Activated naive CD8-positive, alpha-beta T cell treated with anti-CD3 and anti-CD28 coated beads for 36 hours (primary cell): ENCODE data around the gene TSPAN3. TPM values are rescaled to one million over a fixed set of nuclear protein-coding genes. Genes with fewer than 3 reads are reported as not detected.

Source experiments
- DNase-seq: peaks from one replicate; pipeline ENCODE4 v3.0.0; 2021
- H3K27ac Mint-ChIP-seq: one replicate; pipeline ENCODE4 v1.8.0; 2022; ENCODE audit warnings: mild to moderate bottlenecking, moderate library complexity, mixed read lengths
- H3K27me3 Mint-ChIP-seq: one replicate; pipeline ENCODE4 v1.8.0; 2022; ENCODE audit warnings: mild to moderate bottlenecking, mixed read lengths
- H3K36me3 Mint-ChIP-seq: one replicate; pipeline ENCODE4 v1.8.0; 2021; ENCODE audit warnings: mild to moderate bottlenecking, mixed read lengths
- H3K4me1 Mint-ChIP-seq: one replicate; pipeline ENCODE4 v1.8.0; 2021; ENCODE audit warnings: mixed read lengths
- H3K4me3 Mint-ChIP-seq: one replicate; pipeline ENCODE4 v1.8.0; 2022; ENCODE audit warnings: mild to moderate bottlenecking, moderate library complexity, mixed read lengths
- H3K9me3 Mint-ChIP-seq: one replicate; pipeline ENCODE4 v1.8.0; 2022; ENCODE audit warnings: mixed read lengths
- total RNA-seq, 2 experiments: library from RNA; stranded (reverse); gene quantifications; one replicate each; pipeline ENCODE4 v1.2.3, GENCODE V29; 2021

Gene TSPAN3
- total RNA-seq, 2 experiments from 2014 or later, result 40.6 to 43.1 TPM

DNA sequence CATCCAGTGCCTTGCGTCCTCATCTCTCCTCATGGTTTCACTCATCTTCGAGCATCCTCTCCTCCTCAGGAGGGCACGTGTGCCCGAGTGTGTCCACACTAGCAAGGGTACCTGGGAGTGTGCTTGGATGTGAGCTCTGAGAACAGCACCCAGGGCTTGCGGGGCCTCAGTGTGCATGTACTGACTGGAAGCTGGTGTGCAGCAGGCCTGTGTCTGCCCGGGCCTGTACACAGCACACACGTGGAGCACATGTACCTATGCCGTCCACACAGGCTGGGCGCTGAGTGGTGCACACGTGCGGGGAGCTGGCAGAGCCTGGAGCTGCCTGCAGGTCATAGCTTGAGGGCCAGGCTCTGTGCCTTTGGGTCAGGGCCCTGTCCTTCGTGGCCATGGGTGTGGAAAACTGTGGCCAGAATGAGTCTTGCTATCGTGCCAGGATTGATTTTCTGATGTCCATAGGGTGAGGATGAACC lies 34.9 kb downstream of the TSPAN3 start:
- H3K27ac Mint-ChIP-seq, result peak overlapping the region; percentile 25
- H3K4me1 Mint-ChIP-seq, result peaks cover 8% of the 10 kb centered on the region
- no peaks in the 10 kb centered on the region for H3K27me3 Mint-ChIP-seq
- no peak for DNase-seq
- peaks cover 6% of the 10 kb centered on the region for H3K9me3 Mint-ChIP-seq
- no peak overlapping the region for H3K4me3 Mint-ChIP-seq
- H3K36me3 Mint-ChIP-seq, result peaks cover 37% of the 10 kb centered on the region

DNA sequence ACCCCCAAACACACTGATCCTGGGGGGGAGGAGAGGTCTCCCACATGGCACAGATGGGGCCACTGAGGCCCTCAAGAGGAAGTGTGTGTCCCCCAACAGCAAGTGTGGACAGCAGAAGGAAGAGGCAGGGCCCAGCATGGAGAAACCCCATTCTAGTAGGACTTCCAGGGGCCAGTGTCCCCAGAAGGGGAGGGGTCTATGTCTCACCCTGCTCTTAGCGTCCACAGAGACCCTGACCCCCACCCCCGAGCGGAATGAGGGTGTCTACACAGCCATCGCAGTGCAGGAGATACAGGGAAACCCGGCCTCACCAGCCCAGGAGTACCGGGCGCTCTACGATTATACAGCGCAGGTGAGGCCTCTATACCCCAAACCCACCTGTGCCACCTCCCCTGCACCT lies 35.3 kb downstream of the TSPAN3 start:
- no peaks in the 10 kb centered on the region for H3K27me3 Mint-ChIP-seq
- no peak for DNase-seq
- H3K27ac Mint-ChIP-seq, result no peak overlapping the region
- H3K4me1 Mint-ChIP-seq, result peaks cover 4% of the 10 kb centered on the region
- H3K9me3 Mint-ChIP-seq, result peaks cover 5% of the 10 kb centered on the region
- no peak overlapping the region for H3K4me3 Mint-ChIP-seq
- peaks cover 33% of the 10 kb centered on the region for H3K36me3 Mint-ChIP-seq

DNA sequence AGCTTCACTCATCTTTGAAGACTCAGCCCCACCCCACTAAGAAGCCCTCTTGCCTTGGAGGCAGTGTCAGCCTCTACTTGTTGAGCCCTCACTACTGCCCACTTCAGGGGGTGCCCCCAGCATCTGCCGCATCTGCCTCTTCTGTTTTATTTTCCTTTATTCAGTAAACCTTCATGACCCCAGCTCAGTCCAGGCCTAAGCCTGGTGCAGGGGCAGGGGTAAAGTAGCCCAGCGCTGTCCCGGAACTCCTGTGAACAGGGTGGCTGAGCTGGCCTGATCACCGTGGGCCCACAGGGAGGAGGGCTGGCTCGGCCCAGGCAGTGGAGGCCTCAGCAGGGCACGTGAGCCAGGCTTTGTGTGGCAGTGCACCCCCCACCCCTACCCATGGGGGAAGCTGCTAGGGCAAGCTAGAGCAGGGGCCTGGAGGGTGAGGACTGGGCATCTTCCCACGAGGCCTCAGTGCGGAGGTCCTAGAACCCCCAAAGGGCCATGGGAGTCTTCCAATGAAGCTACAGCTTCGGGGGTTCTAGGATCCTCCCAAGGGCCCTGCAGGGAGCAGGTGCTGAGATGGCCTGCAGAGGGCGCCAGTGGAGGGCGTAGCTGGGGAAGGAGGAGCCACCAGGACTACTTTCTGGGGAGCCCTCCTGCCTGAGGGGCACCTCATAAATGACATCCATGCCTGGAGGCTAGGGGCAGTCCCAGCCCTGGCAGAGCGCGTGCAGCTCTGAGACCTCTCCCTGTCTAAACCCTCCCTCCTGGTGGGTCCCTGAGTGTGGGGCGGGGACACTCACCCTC lies 36.0 kb downstream of the TSPAN3 start:
- H3K9me3 Mint-ChIP-seq, result peaks cover 4% of the 10 kb centered on the region

DNA sequence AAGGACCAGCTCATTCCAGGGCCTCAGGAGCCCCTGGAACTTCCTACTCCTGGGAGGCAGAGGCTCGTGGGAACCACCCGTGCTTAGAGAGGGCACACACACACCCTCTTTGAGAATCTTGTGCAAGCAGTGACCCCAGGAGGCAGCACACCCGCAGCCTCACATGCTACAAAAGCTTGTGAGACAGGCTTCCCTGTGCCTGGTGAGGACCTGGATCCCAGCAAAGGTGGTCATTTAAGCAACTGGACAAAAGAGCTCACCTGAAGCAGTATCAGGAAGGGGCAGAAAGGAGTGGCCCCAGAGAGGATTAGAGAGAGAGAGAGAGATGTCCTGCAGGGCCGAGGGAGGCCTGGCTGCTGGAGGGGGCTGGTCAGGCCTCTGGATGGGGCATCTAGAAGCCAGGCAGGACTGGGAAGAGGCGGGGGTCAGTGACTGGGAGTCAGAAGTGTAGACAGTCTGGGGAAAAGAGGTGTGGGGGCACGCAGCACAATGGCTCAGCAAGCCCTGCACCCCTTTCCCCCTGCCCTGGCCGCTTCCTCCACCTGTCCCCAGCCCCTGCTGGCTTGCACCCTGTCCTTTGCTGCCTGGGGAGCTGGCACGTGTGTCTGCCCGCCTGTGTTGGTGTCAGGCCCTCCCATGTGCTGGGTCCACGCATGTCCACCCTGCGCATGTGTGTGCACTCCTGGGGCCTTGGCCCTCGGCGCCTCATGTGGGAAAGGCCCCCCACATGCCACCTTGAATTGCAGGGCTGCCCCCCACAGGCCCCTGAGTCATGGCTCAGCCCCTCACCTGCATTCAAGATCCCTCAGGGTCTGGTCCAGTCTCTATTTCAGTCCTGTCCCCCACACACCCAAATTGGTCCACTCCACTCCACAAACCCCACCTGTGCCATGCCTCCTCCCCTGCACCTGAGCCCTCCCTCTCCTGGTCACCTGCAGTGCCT lies 36.9 kb downstream of the TSPAN3 start:
- peaks cover 33% of the 10 kb centered on the region for H3K36me3 Mint-ChIP-seq

More for the DNA sequence above, 36.0 kb downstream of the TSPAN3 start:
- H3K36me3 Mint-ChIP-seq, result peaks cover 31% of the 10 kb centered on the region
- no peak overlapping the region for H3K4me3 Mint-ChIP-seq
- H3K27me3 Mint-ChIP-seq, result no peaks in the 10 kb centered on the region
- DNase-seq, result peak; percentile 54
- peaks cover 6% of the 10 kb centered on the region for H3K4me1 Mint-ChIP-seq
- H3K27ac Mint-ChIP-seq, result peak overlapping the region; percentile 79

DNA sequence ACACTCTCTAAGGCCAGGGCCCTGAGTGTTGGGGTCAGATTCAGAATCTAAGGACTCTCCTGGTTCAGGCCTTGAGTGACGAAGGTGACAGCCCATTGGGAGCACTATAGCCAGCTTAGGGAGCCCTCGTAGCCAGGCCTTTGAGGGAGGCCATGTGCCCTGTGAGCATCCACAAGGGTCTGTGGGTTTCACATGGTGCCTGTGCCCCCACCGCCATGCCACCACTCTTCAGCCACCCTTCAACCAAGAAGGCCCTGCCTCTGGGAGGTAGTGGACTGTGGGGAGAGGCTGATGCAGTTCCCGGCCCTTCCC lies 37.5 kb downstream of the TSPAN3 start:
- Mint-ChIP-seq H3K4me3 (no peak overlapping the region), H3K27ac (no peak overlapping the region), H3K4me1 (peaks cover 8% of the 10 kb centered on the region), H3K27me3 (no peaks in the 10 kb centered on the region), H3K36me3 (peaks cover 33% of the 10 kb centered on the region), H3K9me3 (peaks cover 4% of the 10 kb centered on the region)
- no peak for DNase-seq

More for the DNA sequence above, 36.9 kb downstream of the TSPAN3 start:
- Mint-ChIP-seq H3K4me3 (no peak overlapping the region), H3K9me3 (peaks cover 4% of the 10 kb centered on the region), H3K27me3 (no peaks in the 10 kb centered on the region), H3K27ac (peak overlapping the region; percentile 79), H3K4me1 (peaks cover 6% of the 10 kb centered on the region)
- no peak for DNase-seq

DNA sequence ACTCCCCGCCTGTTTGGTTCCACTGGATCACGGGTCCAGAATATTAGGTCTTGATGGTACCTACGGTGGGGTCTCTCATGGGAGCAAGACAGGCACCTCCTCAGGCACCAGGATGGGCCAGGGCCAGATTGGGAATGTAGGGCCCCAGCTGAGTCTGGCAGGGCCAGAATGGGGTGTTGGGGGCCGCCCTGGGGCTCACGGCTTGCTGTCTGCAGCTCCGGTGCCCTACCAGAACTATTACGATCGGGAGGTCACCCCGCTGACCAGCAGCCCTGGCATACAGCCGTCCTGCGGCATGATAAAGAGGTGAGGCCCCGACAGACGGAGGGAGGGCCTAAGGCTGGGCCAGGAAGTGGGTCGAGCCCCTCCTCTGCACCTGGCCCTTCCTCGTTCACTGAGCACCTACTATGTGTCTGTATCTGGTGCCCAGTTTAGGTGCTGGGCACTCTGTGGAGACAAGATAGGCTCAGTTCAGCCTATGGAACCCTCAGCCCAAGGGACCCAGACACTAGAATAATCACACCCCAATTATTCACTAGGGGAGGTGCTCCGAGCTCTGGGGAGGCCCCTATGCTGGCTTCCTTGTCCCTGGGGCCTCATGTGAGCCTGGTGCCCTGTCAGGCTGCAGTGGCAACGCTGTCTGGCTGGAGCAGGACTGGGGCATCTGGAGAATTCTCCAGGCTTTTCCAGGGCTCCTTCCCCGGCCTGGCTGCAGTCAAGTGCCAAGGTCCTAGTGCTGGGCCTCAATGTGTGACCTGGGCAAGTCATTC lies 38.1 kb downstream of the TSPAN3 start:
- Mint-ChIP-seq H3K9me3 (peaks cover 4% of the 10 kb centered on the region), H3K36me3 (peaks cover 30% of the 10 kb centered on the region), H3K4me3 (no peak overlapping the region), H3K27ac (no peak overlapping the region), H3K4me1 (peaks cover 8% of the 10 kb centered on the region), H3K27me3 (no peaks in the 10 kb centered on the region)
- DNase-seq, result no peak

DNA sequence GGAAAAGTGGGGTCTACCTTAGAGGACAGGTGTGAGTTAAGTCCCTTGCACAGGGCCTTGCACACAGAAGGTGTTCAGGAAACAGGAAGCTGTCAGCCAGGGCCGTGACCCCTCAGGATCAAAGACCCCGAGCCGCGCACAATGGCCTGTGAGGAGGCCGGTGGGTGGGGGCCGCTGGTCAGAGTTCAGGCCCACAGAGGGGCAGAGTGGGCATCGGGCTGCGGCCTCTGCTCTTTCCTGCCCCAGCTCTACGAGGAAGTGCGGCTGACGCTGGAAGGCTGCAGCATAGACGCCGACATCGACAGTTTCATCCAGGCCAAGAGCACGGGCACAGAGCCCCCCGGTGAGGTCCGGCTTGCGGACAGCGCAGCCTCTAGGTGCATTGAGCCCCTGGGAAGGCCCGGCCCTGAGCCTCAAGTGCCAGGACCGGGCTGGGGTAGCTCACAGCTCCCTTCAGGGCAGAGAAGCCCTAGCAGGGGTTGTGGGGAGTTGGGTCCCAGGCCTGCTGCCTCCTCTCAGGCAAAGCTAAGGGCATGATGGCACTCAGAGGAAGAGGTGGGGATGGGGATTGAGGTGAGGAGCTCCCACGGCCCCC lies 38.8 kb downstream of the TSPAN3 start:
- Mint-ChIP-seq H3K36me3 (peaks cover 24% of the 10 kb centered on the region), H3K4me3 (no peak overlapping the region), H3K9me3 (peaks cover under 1% of the 10 kb centered on the region), H3K27me3 (no peaks in the 10 kb centered on the region), H3K4me1 (peaks cover 9% of the 10 kb centered on the region), H3K27ac (no peak overlapping the region)
- DNase-seq, result no peak

DNA sequence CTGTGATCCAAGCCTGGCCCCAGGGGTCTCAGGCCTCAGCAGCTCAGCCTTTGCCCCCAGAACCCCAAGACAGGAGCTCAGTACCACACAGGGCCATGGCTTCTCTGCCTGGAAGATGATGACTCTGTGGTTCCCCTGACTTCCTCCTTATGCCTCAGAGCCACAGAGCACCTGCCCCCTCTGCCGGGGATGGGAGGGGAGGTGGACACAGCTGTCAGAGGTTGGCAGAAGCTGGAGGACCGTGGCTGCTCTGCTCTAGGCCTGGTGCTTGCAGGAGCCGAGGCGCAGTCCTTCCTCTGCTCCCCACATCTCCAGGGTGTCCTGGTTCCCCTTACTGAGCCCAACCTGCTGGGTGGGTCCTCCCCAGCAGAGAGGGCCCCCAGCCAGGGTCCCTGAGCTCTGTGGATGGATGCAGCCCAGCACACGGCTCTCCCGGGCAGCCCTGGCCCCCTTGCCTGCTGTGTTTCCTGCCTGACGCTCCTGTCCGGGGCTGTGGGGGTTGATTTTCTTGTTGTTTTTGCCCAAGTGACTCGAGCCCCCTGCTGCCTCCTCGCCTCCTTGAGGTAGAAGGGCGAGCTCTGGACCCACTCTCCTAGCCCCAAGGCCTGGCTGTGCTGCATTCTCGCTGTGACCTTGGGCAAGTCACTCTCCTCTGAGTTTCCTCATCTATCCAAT lies 39.4 kb downstream of the TSPAN3 start:
- peaks cover 12% of the 10 kb centered on the region for H3K4me1 Mint-ChIP-seq
- no peak for DNase-seq
- peaks cover 17% of the 10 kb centered on the region for H3K36me3 Mint-ChIP-seq
- peak overlapping the region; percentile 75 for H3K27ac Mint-ChIP-seq
- H3K27me3 Mint-ChIP-seq, result no peaks in the 10 kb centered on the region
- H3K4me3 Mint-ChIP-seq, result no peak overlapping the region
- no peaks in the 10 kb centered on the region for H3K9me3 Mint-ChIP-seq

DNA sequence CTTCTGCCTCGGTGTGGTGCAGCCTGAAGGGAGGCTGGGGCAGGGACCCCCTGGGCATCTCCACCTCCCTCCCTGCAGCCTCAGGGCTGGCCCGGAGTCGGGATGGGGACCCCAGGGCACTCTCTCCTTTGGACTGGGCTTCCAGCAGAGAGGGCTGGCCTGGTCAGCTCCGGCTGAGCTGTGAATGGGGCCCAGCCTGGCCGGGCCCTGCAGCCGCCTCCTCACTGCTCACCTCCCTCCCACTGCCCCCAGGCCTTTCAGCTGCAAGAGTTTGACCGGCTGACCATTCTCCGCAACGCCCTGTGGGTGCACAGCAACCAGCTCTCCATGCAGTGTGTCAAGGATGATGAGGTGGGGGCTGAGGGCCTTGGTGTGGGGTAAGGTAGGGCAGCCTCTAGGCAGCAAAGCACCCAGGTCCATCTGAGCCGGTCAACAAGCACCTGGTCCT lies 40.0 kb downstream of the TSPAN3 start:
- H3K4me1 Mint-ChIP-seq, result peaks cover 14% of the 10 kb centered on the region
- no peak for DNase-seq
- H3K27ac Mint-ChIP-seq, result peak overlapping the region; percentile 20
- peaks cover 12% of the 10 kb centered on the region for H3K36me3 Mint-ChIP-seq
- no peaks in the 10 kb centered on the region for H3K9me3 Mint-ChIP-seq
- H3K4me3 Mint-ChIP-seq, result no peak overlapping the region
- no peaks in the 10 kb centered on the region for H3K27me3 Mint-ChIP-seq

DNA sequence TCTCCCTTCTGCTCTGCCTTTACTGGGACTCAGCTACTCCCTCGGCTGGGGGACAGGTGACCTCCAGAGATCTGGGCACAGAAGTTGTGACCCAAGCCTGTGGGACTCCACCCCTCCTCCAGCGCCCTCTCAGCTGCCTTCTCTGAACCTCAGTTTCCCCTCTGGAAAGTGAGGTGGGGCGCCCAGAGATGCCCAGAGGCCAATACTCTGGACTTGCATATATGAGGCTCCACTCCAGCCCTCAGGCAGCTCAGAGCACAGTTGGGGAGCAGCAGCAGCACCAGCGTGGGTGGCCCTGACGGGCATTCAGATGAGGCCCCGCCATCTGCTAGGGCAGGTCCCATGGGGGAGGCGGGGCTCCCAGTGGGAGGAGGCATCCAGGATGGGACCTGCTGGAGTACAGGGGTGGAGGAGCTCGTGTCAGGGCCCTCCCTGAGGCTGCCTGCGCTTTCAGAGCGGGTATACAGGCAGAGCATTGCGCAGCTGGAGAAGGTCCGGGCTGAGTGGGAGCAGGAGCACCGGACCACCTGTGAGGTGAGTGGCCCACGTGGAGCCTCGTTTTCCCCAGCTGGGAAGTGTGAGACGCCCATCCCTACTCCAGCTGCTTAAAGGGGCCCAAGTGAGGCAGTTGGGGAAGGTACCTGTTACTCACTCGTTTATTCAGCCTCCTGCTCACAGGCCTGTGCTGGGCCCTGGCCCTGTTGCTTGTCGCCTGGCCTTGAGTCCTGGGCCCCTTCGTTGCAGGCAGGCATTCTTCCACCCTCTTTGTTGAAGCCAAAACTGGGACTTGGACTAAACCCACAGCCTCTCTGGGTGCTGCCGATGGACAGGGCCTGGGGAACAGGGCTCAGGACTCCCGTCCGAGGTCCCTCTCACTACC lies 40.6 kb downstream of the TSPAN3 start:
- no peak for DNase-seq
- H3K36me3 Mint-ChIP-seq, result peaks cover 10% of the 10 kb centered on the region
- peaks cover 15% of the 10 kb centered on the region for H3K4me1 Mint-ChIP-seq
- no peaks in the 10 kb centered on the region for H3K9me3 Mint-ChIP-seq
- H3K4me3 Mint-ChIP-seq, result no peak overlapping the region
- no peaks in the 10 kb centered on the region for H3K27me3 Mint-ChIP-seq
- H3K27ac Mint-ChIP-seq, result no peak overlapping the region

DNA sequence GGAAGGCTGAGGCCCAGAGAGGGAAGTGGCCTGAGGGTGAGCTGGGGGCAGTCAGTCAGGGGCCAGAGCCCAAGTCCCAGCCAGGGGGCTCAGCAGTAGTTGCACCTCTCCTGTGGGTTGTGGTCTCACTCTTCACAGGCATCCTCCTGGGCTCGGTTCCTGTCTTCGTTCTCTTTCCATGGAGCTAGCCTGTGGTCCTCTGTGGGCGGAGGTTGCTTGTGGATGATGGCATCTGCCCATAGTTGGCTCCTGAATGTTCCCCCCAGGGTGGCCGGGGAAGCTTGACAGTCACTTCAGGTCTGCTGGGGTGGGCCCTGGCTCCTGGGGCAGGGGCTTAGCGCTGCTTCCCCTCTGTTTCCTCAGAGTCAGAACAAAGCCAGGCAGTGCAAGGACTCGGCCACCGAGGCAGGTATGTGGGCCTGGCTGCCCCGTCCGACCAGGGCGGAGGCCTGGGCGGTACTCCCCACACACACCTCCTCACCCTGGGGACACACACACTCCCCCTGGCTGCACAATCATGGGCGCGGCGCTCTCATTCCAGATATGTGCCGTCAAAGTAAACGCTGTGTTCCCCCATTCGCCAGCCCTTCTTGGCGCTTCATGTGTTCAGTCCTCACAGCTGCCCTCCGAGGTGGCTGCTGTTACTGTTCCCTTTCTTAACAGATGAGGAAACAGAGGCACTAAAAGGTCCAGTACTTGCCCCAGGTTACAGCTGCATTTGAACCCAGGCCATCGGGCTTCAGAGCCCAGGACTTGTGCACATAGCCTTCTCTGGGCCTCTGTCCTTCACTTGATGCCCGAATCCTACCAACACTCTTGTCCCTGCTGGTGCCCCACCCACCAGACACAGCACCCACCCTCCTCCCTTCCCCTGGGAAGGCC lies 41.5 kb downstream of the TSPAN3 start:
- DNase-seq, result no peak
- H3K9me3 Mint-ChIP-seq, result no peaks in the 10 kb centered on the region
- peaks cover 6% of the 10 kb centered on the region for H3K36me3 Mint-ChIP-seq
- no peak overlapping the region for H3K4me3 Mint-ChIP-seq
- H3K27me3 Mint-ChIP-seq, result no peaks in the 10 kb centered on the region
- peaks cover 12% of the 10 kb centered on the region for H3K4me1 Mint-ChIP-seq
- no peak overlapping the region for H3K27ac Mint-ChIP-seq

DNA sequence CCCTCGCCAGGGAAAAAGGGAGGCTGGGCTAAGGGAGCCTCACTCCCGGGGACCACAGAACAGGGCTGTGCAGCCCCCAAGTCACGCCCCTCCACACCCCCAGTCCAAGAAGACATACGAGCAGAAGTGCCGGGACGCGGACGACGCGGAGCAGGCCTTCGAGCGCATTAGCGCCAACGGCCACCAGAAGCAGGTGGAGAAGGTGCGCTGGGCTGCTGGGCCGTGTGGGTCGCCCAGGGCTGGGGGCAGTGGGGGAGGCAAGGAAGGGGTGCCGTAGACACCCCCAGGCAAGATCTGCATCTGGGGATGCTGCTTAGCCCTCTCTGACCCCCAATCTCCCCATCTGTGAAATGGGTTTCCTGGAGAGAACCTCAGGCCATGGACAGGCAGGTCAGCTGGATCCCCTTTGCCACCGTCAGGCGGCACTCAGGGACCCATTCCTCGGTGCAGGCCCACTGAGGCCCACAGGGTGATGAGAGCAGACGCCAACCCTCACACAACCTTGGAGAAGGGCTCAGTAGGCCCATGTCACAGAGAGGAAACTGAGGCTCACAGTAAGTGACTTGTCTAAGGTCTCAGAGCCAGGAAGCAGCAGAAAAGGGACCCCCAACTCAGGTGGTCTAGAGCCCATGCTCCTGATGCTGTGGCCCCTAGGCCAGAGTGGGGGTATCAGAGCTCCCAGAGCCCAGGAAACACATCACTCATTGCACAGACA lies 42.3 kb downstream of the TSPAN3 start:
- no peak for DNase-seq
- H3K9me3 Mint-ChIP-seq, result no peaks in the 10 kb centered on the region
- no peaks in the 10 kb centered on the region for H3K27me3 Mint-ChIP-seq
- no peak overlapping the region for H3K27ac Mint-ChIP-seq
- peaks cover 6% of the 10 kb centered on the region for H3K36me3 Mint-ChIP-seq
- no peak overlapping the region for H3K4me3 Mint-ChIP-seq
- H3K4me1 Mint-ChIP-seq, result peaks cover 18% of the 10 kb centered on the region
